Measurements from ENCODE around the gene C1orf141.

The C1orf141 gene

GRCh38 chr1:67094191-67094590, 40.6 kb downstream of the C1orf141 start:
- TF ChIP-seq CTCF (IDR thresholded peaks at IDR 0.05) = no peak
- H3K4me3 Mint-ChIP-seq = no peak overlapping the region
- no peaks in the 10 kb centered on the region for H3K36me3 Mint-ChIP-seq (ENCODE audit: low read depth)
- no peaks in the 10 kb centered on the region for H3K27me3 Mint-ChIP-seq (ENCODE audit: low read depth, poor library complexity)
- H3K27ac Mint-ChIP-seq = no peak overlapping the region
- peaks cover 7% of the 10 kb centered on the region for H3K4me1 Mint-ChIP-seq
- no peak for DNase-seq
- H3K9me3 Mint-ChIP-seq = no peaks in the 10 kb centered on the region

- Mint-ChIP-seq H3K27ac (no peak overlapping the region), H3K27me3 (ENCODE audit: low read depth, poor library complexity) (no peaks in the 10 kb centered on the region), H3K9me3 (peaks cover 9% of the 10 kb centered on the region), H3K4me3 (no peak overlapping the region), H3K4me1 (no peaks in the 10 kb centered on the region), H3K36me3 (ENCODE audit: low read depth) (no peaks in the 10 kb centered on the region)
- no peak for DNase-seq
- TF ChIP-seq CTCF (IDR thresholded peaks at IDR 0.05) = no peak
These were observed 45.0 kb downstream of the C1orf141 start for GRCh38 chr1:67089685-67090208.

GRCh38 chr1:67088440-67088839, 46.3 kb downstream of the C1orf141 start:
- Mint-ChIP-seq H3K4me1 (no peaks in the 10 kb centered on the region), H3K27ac (no peak overlapping the region), H3K4me3 (no peak overlapping the region), H3K36me3 (ENCODE audit: low read depth) (no peaks in the 10 kb centered on the region), H3K9me3 (peaks cover 10% of the 10 kb centered on the region), H3K27me3 (ENCODE audit: low read depth, poor library complexity) (no peaks in the 10 kb centered on the region)
- DNase-seq = no peak
- TF ChIP-seq CTCF (IDR thresholded peaks at IDR 0.05) = no peak

- TF ChIP-seq CTCF (IDR thresholded peaks at IDR 0.05) = no peak
- no peak for DNase-seq
- H3K4me3 Mint-ChIP-seq = no peak overlapping the region
- H3K9me3 Mint-ChIP-seq = peaks cover 10% of the 10 kb centered on the region
- no peaks in the 10 kb centered on the region for H3K36me3 Mint-ChIP-seq (ENCODE audit: low read depth)
- H3K4me1 Mint-ChIP-seq = no peaks in the 10 kb centered on the region
- no peaks in the 10 kb centered on the region for H3K27me3 Mint-ChIP-seq (ENCODE audit: low read depth, poor library complexity)
- no peak overlapping the region for H3K27ac Mint-ChIP-seq
These were observed 49.4 kb downstream of the C1orf141 start for GRCh38 chr1:67085326-67085725.

GRCh38 chr1:67084765-67085318, 49.9 kb downstream of the C1orf141 start:
- Mint-ChIP-seq H3K36me3 (ENCODE audit: low read depth) (no peaks in the 10 kb centered on the region), H3K27ac (no peak overlapping the region), H3K4me1 (no peaks in the 10 kb centered on the region), H3K9me3 (peaks cover 10% of the 10 kb centered on the region), H3K27me3 (ENCODE audit: low read depth, poor library complexity) (no peaks in the 10 kb centered on the region), H3K4me3 (no peak overlapping the region)
- no peak for TF ChIP-seq CTCF (IDR thresholded peaks at IDR 0.05)
- no peak for DNase-seq

GRCh38 chr1:67078291-67078690, 56.5 kb downstream of the C1orf141 start:
- H3K36me3 Mint-ChIP-seq (ENCODE audit: low read depth) = no peaks in the 10 kb centered on the region
- TF ChIP-seq CTCF (IDR thresholded peaks at IDR 0.05) = no peak

More at GRCh38 chr1:67078291-67078690, 56.5 kb downstream of the C1orf141 start:
- Mint-ChIP-seq H3K27ac (no peak overlapping the region), H3K9me3 (peaks cover 7% of the 10 kb centered on the region), H3K4me1 (no peaks in the 10 kb centered on the region), H3K4me3 (no peak overlapping the region), H3K27me3 (ENCODE audit: low read depth, poor library complexity) (no peaks in the 10 kb centered on the region)
- DNase-seq = no peak

Data from nephron progenitor cell (in vitro differentiated cells).